Fibroblast of villous mesenchyme (primary cell): ENCODE measurements around the gene SLC31A1. TPM values are rescaled to one million over a fixed set of nuclear protein-coding genes. Genes with fewer than 3 reads are reported as not detected.
A peak's percentile ranks its signal among the peaks of the same experiment; 100 is the strongest.
"Not testable (repeated sequence)": the region's sequence is repeated elsewhere in the genome, so short reads cannot be mapped to it uniquely, and the experiment has no call there.

Source experiments
- DNase-seq: peaks from one replicate; pipeline ENCODE4 v3.0.0-alpha.2; 2010; ENCODE audit warnings: low read depth
- H3K4me3 ChIP-seq: 2 replicates; pipeline ENCODE4 v1.5.1; 2011; ENCODE audit warnings: low read depth, mild to moderate bottlenecking, low read length
- total RNA-seq: library from RNA; depleted of rRNA; stranded (reverse); fragments of >200 nt; gene quantifications from 2 replicates; pipeline ENCODE4 v1.2.3, GENCODE V29; 2012
- TF ChIP-seq, protein P1 (sequence below): IDR thresholded peaks from 2 replicates; pipeline ENCODE4 v1.5.1; 2012; ENCODE audit warnings: low read depth, mild to moderate bottlenecking, low read length; ENCODE audit not compliant: insufficient read depth

Gene SLC31A1
- total RNA-seq, 1 donor, result 41.5 TPM

GRCh38 chr9:113227436-113227835, 6.1 kb downstream of the SLC31A1 start:
- no peak for DNase-seq
- TF ChIP-seq, protein P1, sequence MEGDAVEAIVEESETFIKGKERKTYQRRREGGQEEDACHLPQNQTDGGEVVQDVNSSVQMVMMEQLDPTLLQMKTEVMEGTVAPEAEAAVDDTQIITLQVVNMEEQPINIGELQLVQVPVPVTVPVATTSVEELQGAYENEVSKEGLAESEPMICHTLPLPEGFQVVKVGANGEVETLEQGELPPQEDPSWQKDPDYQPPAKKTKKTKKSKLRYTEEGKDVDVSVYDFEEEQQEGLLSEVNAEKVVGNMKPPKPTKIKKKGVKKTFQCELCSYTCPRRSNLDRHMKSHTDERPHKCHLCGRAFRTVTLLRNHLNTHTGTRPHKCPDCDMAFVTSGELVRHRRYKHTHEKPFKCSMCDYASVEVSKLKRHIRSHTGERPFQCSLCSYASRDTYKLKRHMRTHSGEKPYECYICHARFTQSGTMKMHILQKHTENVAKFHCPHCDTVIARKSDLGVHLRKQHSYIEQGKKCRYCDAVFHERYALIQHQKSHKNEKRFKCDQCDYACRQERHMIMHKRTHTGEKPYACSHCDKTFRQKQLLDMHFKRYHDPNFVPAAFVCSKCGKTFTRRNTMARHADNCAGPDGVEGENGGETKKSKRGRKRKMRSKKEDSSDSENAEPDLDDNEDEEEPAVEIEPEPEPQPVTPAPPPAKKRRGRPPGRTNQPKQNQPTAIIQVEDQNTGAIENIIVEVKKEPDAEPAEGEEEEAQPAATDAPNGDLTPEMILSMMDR, result no peak
- H3K4me3 ChIP-seq, result no peak overlapping the region

DNA sequence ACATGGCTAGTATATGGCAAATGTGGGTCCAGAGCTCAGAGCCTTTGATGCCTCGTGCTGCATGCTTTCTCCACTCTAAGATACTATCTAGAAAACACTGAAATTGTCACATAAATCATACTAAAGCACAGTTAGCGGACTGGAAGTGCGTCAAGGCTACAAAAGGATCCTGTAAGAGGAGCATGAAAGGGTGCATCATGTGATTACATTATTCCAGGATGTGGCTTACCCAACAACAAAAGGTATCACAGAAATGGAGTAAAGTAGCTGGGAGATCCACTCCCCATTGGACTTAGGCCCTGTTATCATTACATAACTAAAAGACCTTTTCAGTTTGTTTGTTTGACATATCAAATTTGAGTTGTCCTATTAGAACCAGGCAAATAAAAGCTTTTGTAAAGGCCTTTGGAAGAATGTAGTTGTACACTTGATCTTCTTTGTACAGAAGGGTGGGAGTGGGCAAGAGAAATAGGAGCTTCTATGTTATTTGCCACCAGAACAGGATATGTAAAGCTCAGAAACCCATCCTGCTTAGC, 6.9 kb downstream of the SLC31A1 start:
- no peak overlapping the region for H3K4me3 ChIP-seq
- TF ChIP-seq, protein P1, result no peak
- peak; percentile 39 for DNase-seq

GRCh38 chr9:113231701-113232100, 10.4 kb downstream of the SLC31A1 start:
- TF ChIP-seq, protein P1, result no peak
- no peak for DNase-seq
- H3K4me3 ChIP-seq, result no peak overlapping the region

- not testable (repeated sequence) for H3K4me3 ChIP-seq, DNase-seq
These were observed 14.4 kb downstream of the SLC31A1 start for GRCh38 chr9:113235701-113236255.

DNA sequence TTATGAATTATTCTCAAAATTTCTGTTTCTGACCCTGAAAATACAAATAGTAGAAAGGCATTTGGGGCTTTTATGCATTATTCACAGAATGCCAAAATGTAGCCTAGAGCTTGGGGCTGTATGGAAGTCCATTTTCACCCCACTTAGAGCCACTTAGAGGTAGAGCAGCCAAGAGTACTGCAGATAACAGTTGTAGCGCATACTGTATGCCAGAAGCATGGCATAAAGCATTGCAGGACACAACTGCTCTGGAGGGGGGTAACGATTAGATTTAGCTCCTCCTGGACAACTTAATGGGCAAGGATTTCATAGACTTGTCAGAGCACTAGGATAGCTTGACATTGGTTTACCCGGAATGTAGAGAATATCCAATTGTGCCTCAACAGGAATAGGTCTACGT, 15.7 kb downstream of the SLC31A1 start:
- TF ChIP-seq, protein P1, result no peak
- no peak overlapping the region for H3K4me3 ChIP-seq

DNA sequence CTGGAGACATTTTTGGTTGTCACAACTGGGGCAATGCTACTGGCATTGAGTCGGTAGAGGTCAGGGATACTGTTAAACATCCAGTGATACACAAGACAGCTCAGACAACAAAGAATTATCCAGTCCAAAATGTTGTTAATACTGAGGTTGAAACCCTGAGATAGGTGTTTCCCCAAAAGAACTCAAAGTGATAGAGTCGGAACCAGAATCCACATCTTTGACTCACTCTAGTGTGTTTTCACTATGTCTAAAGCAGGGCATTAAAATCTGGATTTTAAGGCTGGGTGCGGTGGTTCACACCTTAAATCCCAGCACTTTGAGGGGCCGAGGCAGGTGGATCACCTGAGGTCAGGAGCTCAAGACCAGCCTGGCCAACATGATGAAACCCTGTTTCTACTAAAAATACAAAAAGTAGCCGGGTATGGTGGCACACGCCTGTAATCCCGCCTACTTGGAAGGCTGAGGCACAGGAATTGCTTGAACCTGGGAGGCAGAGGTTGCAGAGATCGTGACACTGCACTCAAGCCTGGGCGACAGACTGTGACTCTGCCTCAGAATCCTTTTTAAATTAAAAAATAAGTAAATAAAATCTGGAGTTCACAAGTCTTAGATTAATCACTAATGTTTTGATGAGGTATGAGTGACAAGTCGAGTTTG, 17.0 kb downstream of the SLC31A1 start:
- DNase-seq, result no peak
- TF ChIP-seq, protein P1, result no peak
- H3K4me3 ChIP-seq, result no peak overlapping the region

More for the DNA sequence above, 15.7 kb downstream of the SLC31A1 start:
- no peak for DNase-seq

- H3K4me3 ChIP-seq, result no peak overlapping the region
- DNase-seq, result no peak
- TF ChIP-seq, protein P1, result no peak
These were observed 17.5 kb downstream of the SLC31A1 start for GRCh38 chr9:113238859-113239232.
